Inflammatory macrophage (primary cell): ENCODE measurements around the gene ZNRF2.
"Not testable (repeated sequence)": the region's sequence is repeated elsewhere in the genome, so short reads cannot be mapped to it uniquely, and the experiment has no call there.

Experiments used
- DNase-seq, 2 donors: peaks; one replicate each; pipeline ENCODE4 v3.0.0-alpha.2; 2020 to 2022

The ZNRF2 gene

DNA sequence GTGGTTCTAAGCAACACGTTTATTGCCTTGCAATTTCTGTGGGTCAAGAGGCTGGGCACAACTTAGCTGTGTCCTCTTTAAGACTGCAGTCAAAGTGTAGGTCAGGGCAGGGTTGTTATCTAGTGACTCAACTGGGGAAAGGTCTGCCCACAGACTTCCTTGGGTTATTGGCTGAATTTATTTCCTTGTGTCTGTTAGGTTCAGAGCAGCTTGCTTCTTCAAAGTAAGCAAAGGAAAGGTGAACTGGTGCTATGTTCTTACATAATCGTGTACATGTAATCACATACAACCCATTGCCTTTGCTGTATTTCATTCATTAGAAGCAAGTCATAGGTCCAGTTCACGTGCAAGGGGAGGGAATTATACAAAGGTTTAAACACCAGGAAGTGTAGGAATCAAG lies 5.9 kb downstream of the ZNRF2 start:
- peak; percentile 43 to 58 for DNase-seq

DNA sequence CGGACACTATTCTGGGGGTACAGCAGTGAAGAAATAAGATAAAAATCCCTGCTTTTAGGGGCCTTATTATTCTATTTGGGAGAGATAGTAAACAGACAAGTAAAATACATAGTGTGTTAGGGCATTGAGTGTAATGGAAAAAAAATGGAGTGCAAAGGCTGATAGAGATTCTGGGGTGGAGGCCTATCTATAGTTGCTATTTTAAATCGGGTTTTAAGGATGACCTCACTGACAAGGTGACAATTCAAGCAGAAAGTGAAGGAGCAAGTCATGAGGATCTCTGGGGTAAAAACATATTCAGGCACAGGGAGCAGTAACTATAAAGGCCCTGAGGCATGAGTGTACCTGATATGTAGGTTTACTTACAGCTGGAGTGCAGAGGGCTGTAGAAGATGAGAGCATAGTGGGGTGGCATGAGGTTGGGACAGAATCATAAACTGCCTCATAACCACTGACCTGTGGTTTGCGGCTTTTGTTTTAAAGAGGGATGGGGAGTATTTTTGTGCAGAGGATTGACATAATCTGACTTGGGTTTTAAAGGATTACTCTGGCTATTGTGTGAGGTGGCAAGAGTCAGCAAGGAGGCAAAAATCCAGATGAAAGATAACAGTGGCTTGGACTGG lies 8.1 kb downstream of the ZNRF2 start:
- DNase-seq = not testable (repeated sequence)

DNA sequence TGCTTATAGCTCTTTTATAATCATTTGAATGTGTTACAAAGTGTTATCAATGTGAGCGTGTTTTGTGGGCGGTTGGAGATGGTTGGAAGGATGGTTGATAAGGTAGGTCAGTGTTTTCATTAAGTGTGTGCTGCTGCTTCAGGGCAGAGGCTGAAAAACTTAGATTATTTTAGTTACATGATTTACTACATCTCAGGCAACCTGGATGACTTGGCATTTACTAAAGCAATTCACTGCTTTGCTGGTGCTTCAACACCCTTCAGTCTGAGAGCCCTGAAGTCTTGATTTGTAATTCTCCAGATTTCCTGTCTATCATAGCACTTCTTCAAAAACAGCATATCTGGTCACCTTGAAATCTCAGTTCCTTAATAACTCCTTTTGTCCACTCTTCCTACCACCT lies 11.9 kb downstream of the ZNRF2 start:
- DNase-seq = not testable (repeated sequence)

DNA sequence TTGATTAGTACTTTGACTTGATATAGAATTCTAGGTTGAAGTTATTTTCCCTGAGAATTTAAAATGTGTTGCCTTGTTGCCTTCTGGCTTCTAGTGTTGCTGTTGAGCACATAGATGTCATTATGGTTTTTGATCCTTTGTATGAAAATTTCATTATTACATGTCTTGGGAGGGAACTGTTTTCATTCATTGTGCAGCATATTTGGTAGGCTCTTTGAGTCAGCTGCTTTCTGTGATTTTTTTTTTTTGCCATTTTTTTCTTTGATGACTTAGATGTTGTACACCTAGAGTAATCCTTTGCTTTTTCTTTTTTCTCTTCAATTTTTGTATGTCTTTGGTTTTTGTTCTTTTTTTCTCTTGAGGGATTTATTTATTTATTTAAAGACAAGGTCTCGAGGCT lies 13.1 kb downstream of the ZNRF2 start:
- DNase-seq = not testable (repeated sequence)

DNA sequence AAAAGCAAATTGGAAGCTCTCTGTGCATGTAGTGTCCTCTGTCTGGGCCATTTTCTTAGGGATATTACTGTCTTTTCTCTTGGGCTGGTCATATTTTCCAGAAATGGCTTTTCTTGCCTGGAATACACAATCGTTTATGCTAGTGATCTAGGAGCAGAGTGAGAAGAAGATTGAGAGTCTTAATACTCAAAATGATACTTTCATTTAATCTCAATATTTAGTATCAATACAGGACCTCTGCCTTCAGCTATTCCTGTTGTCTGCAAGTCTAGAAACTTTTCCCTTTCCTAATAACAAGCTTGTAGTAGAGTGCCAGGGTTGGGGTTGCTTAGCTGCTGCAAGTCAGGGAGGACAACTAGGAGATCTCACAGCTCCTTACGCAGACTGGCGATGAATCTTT lies 14.0 kb downstream of the ZNRF2 start:
- DNase-seq = not testable (repeated sequence)

DNA sequence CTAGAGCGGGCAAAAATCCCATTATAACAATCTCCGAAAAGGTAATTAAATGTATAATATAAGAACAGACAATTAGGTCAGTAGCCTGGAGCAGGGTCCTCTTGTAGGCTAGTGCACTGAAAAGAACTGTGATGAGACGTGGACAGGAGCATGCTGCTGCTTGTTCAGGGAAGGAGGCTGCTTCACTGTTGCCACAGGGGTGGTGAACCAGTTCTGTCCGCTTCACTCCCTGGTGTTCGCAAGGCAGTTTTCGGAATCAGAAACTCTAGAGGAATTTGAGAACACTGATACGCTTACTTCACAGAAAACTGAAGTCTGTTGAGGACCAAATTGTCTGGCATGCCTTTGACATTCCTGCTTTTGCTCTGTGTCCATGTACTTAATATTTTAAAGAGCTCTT lies 17.4 kb downstream of the ZNRF2 start:
- DNase-seq = no peak

DNA sequence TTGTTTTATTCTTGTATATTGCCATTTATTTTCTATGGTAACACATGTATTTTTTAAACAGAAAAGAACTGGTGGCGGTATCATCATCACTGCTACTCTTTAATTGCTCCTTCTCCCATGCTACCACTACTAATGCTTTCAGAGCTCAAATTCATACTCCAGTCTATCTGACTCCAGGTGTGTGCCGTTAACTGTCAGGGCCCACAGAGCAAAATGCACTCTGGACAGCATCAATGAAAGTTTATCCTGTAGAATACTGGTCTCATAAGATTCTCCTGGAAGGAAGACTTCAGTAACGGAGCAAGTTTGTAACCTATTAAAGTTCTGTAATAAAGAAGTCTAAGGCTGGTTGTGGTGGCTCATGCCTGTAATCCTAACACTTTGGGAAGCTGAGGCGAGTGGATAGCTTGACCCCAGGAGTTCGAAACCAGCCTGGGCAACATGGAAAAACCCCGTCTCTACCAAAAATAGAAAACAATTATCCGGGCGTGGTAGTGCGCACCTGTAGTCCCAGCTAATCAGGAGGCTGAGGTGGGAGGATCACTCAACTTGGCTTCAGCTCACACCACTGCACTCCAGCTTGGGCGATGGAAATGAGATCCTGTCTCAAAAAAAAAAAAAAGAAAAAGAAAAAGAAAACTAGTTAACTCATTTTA lies 18.4 kb downstream of the ZNRF2 start:
- no peak for DNase-seq

DNA sequence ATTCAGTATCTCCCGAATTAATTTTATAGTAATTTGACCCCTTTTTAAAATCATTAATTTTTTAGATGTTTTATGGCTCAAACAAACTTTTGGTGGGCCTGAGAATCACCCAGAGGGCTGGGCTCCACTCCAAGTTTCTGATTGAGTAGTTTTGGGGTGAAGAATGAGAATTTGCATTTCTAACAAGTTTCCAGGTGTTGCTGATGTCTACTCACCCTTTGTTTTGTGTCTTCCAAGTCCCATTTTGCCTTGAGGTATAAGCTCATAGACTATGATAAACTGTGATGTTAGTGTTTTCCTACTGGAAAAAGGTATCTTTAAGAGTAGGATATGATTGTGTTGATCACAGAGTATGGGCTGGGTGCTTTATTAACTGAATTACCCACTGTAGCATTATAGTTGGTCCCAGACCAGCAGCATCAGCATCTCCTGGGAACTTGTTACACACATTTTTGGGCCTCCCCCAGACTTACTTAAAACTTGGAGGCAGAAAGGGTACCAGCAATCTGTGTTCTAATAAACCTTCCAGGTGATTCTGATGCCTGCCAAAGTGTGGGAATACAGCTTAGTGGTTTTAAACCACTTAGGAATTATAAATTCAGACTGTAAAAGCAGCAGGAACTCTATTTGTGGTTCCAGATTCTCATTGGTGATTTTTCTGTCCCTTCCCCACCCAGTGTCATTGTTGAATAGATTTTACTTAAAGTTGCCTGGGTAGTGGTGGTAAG lies 19.1 kb downstream of the ZNRF2 start:
- no peak for DNase-seq

DNA sequence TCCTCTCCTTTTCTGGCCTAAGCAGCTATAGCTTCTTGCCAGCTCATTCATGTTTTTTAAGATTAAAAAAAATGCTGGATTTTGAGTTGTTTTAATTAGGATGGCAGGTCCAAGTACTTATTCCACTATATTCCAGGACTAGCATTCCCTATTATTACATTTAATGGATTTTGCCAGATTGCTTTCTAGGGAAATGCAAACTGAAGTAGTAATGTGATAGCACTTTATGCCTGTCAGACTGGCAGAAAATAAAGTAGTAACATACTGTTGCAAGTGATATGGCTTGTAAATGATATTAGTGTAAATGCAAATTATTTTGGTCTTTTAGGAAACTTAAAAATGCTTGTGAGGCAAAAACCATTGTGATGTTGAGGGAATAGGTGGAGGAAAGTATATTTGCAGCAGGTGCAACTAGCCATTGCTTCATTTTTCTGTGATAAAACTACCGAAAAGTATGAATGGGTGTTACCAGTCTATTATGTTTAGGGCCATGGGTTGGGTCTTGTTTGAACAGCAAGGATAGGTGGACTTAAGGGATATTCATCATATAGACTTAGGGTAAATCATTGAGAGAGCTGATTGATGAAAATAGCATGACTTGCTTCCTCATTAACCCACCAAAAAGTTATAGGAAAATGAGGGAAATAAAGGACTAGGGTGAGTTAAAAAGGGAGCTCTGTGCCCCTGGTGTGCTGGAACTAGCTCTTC lies 19.9 kb downstream of the ZNRF2 start:
- DNase-seq = no peak

DNA sequence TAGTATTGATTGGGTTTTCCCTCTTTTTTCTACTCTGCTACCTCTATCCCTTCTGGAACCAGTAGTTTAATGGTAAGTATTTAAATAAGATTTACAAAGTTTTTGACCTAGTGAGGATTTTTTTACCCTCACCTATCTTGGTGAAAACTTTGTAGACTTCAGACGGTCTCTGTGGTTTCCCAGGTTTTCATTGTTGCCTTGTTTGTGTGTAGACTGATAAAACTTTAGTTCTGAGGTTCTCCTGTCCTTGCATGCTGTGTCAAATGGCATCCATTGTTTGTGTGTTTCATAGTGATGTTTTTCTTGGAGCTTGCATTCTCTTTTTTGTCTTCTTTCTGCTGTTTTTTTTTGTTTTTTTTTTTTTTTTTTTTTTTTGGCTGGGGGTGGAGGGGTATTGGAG lies 22.6 kb downstream of the ZNRF2 start:
- no peak for DNase-seq

DNA sequence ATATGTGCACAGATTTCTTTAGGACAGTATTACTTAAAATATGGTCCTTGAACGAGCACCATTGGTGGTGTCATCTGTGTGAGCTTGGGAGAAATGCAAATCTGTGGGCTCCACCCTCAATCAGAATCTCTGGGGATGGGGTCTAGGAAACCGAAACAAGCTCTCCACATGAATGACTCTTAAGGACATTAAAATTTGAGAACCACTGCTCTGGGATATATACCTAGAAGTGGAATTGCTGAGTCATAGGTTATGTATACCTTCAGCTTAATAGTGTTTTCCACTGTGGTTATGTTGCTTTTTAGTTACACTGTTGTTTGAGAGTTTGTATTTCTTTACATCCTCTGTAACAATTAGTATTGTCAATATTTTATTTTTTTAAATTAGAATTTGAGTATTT lies 24.0 kb downstream of the ZNRF2 start:
- DNase-seq = no peak

DNA sequence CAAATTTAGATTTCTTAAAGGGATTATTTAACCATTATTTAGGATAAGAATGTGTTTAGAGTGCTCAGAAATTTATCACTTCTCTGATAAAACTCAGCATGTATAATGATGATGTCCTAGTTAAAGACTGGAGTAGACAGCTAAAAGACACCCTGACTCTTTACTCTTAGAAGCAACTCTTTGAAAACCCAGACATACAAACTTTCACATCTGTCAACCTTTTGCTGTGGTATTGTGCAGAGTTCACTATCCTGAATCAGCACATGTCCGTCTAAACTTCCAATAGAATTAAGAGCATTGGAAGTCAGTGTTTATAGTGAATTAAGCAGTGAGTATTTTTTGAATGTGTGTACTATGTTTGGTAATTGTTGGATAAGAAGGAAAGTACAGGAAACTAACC lies 24.9 kb downstream of the ZNRF2 start:
- no peak for DNase-seq

DNA sequence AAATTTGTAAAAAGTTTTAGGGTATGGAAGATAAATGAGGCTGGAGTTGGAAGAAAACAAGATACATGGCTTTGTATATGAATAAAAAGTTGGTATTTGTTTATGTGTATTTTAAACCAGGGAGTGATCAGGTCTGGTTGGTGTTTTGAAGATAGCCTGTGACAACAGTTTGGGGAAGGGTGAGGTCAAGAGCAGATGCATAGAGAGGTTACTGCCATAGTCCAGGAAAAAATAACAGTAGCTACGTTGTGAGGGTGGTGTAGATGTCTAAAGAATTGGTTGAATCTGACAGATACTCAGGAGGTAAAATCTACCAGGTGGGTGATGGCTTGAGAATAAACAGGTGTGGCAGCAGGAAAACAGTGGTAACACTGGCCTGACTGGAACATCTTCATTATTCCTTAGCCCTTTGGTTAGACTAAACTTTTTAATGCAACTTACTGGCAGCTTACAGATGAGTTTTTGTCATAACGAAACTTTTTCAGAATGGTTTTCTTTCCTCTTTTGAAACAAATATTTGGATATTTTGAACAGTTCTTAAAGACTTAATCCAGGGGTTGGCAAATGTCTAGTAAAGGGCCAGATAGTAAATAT lies 25.5 kb downstream of the ZNRF2 start:
- DNase-seq = no peak

DNA sequence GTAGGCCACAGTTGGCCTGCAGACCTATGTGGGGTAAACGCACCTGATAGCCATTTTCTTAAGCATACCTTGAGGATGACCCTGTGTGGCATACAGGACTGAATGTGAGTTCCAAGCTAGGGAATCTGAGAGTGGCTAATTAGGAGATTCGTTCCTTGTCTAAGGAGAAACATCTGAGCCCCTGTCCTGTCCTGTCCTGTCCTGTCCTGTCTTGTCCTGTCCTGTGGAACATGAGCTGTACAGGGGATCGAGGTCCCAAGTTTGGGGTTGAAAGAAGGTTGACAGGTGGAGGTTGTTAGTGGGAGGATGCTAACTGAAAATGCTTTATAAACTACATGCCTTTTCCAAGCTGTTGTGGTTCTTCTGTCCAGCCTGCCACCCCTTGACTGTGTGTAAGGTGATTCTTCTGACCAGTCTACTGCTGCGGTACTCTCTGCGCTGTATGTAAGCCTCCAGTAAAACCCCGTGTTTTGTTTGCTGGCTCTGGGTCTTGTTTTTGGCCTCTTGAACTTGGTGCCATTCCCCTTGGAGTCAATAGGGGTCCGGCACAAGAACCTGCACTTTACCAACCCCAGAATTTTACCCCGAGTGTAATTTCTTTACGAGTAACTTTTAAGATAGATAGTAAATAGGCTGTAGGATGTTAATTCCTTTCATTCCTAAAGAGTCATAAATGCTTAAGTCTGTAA lies 26.4 kb downstream of the ZNRF2 start:
- DNase-seq = no peak

DNA sequence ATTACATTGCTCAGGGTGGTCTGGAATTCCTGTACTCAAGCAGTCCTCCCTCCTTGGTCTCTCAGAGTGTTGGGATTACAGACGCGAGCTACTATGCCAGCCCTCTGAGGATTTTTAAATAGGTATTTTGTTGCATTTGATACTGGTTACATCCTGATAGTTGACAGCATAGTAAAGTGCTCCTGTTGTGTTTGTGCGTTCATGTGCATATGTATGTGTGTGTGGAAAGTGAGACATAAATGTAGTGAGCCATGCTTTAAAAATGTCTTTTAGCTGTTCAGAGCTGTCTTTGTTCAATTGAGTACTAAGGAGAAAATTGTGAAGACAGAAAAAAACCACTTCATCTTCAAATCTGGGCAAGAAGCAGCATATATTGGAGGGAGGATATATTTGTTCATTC lies 27.8 kb downstream of the ZNRF2 start:
- no peak for DNase-seq

DNA sequence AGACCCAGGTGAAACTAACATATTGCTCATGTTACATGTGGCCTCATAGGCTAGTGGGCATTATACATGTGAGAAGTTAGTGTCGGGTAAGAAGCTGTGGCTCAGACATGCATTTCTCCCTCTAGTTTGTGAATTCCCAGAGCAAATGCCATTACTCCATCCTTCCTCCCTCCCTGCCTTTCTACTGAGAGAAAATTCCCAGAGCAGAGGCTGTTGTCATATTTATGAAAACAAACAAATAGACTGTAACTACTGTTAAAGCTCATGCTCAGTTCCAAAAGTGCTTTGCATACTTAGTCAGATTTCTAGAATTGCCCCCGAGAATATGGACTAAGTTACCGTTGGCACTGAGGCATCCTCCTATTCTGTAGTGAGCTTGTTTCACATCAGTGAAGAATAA lies 29.0 kb downstream of the ZNRF2 start:
- DNase-seq = no peak

DNA sequence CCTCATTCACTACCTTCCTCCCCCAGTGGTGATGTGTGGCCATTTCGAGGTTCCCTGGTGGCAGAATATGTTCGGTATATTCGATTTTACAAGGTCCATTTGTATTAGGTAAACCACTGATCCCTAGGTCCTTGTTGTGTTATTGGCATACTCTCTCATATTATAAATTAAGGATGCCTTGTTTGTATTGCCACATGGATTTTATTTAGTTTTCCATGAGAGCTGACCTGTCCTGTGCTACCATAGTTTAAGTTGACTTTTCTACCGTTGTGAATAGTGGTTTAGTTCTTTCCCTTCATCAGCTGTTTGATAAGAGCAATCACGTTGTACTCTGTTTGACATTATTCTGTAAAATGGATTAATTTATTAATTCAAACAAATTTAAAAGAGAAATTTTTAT lies 29.4 kb downstream of the ZNRF2 start:
- DNase-seq = no peak

DNA sequence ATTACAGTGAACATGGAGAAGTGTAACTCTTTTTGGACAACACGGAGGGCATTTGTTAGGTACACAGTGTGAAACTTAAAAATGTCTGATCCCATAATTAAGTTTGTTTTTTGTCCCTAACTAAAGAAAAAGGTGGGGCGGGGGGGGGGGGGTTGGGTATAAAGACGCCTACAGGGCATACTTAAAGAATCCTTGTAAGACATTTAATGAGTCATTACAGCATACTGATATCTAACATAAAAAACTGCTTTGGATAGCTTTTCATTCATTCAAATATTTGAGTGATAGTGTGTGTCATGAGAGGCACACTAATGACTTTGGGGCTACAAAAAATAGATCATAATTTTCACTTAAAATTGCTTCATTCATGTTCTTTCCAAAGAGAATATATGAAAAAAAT lies 31.2 kb downstream of the ZNRF2 start:
- no peak for DNase-seq

DNA sequence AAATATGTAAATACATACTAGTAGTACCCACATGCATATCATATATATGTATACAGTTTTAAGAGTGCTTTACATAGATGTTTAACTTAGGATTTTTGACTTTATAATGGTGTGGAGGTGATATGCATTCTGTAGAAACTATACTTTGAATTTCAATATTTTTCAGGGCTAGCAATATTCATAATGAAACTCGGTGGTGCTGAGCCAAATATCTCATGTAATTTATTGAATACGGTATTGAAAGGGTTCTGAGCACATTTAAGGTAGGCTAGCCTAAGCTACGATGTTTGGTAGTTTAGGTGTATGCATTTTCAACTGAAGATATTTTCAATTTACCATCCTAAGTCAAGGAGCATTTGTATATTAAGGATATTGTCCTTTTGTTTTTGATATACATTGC lies 36.0 kb downstream of the ZNRF2 start:
- no peak for DNase-seq

DNA sequence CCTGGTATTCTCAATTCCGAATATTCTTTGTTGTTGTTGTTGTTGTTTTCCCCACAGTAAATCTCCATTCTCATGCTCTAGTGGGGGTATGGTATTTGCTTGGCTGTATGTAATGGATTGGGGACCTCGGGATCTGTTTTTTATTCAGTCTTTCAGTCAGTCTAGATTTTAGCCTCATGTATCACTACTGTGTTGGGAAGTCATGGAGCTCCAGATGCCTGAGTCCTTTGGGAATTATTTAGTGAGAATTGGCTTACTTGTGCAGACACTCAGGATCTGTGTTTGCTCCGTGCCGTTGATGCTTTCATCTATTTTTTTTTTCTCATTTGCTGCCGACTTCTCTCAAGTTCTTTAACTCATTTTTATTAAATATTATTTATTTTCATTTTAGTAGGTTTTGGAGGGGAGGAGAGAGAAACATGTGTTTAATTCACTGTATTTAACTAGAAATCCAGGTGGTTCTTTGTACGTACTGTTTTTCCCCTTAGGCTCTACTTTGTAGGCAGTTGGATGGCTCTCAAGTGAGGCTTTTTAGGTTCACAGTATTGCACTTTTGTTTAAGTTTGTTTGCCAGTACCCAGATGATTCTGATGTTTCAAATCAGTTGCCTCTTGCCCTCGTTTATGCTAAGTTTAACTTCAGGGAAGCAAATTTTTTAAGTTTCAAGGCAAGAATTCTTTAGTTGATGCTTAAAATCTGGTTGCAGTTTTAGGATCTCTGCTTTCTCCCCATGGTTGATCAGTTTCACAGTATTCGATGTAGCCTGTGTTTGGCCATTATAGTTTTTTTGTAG lies 36.9 kb downstream of the ZNRF2 start:
- DNase-seq = no peak

DNA sequence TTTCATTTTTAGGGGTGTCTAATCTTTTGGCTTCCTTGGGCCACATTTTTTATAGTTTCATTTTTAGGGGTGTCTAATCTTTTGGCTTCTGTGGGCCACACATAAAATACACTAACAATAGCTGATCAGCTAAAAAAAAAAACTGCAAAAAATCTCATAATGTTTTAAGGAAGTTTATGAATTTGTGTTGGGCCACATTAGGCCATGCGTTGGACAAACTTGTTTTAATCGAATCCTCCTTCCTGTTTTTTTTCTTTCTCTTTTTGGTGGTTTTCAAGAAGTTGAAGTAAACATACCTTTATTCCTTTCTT lies 37.4 kb downstream of the ZNRF2 start:
- peak; percentile 42 to 66 for DNase-seq
